Measurements from ENCODE around the gene TEK.
"Not testable (repeated sequence)": the region's sequence is repeated elsewhere in the genome, so short reads cannot be mapped to it uniquely, and the experiment has no call there.

DNA sequence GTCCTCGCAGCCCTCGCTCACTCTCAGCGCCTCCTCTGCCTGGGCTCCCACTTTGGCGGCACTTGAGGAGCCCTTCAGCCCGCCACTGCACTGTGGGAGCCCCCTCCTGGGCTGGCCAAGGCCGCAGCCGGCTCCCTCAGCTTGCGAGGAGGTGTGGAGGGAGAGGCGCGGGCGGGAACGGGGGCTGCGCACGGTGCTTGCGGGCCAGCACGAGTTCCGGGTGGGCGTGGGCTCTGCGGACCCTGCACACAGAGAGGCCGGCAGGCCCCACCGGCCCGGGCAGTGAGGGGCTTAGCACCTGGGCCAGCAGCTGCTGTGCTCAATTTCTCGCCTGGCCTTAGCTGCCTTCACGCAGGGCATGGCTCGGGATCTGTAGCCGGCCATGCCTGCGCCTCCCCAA lies 16.5 kb upstream of the TEK start:
- TF ChIP-seq, protein P1, sequence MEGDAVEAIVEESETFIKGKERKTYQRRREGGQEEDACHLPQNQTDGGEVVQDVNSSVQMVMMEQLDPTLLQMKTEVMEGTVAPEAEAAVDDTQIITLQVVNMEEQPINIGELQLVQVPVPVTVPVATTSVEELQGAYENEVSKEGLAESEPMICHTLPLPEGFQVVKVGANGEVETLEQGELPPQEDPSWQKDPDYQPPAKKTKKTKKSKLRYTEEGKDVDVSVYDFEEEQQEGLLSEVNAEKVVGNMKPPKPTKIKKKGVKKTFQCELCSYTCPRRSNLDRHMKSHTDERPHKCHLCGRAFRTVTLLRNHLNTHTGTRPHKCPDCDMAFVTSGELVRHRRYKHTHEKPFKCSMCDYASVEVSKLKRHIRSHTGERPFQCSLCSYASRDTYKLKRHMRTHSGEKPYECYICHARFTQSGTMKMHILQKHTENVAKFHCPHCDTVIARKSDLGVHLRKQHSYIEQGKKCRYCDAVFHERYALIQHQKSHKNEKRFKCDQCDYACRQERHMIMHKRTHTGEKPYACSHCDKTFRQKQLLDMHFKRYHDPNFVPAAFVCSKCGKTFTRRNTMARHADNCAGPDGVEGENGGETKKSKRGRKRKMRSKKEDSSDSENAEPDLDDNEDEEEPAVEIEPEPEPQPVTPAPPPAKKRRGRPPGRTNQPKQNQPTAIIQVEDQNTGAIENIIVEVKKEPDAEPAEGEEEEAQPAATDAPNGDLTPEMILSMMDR (IDR thresholded peaks at IDR 0.05; ENCODE audit: insufficient read depth, low read length) = not testable (repeated sequence)
- not testable (repeated sequence) for TF ChIP-seq POLR2AphosphoS5 (IDR thresholded peaks at IDR 0.05; ENCODE audit: low read depth); SPI1 (IDR thresholded peaks at IDR 0.05; ENCODE audit: borderline replicate concordance, low read depth)
- TF ChIP-seq, protein P2, sequence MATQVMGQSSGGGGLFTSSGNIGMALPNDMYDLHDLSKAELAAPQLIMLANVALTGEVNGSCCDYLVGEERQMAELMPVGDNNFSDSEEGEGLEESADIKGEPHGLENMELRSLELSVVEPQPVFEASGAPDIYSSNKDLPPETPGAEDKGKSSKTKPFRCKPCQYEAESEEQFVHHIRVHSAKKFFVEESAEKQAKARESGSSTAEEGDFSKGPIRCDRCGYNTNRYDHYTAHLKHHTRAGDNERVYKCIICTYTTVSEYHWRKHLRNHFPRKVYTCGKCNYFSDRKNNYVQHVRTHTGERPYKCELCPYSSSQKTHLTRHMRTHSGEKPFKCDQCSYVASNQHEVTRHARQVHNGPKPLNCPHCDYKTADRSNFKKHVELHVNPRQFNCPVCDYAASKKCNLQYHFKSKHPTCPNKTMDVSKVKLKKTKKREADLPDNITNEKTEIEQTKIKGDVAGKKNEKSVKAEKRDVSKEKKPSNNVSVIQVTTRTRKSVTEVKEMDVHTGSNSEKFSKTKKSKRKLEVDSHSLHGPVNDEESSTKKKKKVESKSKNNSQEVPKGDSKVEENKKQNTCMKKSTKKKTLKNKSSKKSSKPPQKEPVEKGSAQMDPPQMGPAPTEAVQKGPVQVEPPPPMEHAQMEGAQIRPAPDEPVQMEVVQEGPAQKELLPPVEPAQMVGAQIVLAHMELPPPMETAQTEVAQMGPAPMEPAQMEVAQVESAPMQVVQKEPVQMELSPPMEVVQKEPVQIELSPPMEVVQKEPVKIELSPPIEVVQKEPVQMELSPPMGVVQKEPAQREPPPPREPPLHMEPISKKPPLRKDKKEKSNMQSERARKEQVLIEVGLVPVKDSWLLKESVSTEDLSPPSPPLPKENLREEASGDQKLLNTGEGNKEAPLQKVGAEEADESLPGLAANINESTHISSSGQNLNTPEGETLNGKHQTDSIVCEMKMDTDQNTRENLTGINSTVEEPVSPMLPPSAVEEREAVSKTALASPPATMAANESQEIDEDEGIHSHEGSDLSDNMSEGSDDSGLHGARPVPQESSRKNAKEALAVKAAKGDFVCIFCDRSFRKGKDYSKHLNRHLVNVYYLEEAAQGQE (IDR thresholded peaks at IDR 0.05; ENCODE audit: insufficient replicate concordance, low read depth) = not testable (repeated sequence)
